Measurements from ENCODE around the gene ACOX1.
A peak's percentile ranks its signal among the peaks of the same experiment; 100 is the strongest.

The ACOX1 gene

GRCh38 chr17:76008208-76008607, 29.2 kb upstream of the ACOX1 start:
- DNase-seq, result no peak

GRCh38 chr17:76007850-76008165, 28.8 kb upstream of the ACOX1 start:
- DNase-seq, result no peak

DNA sequence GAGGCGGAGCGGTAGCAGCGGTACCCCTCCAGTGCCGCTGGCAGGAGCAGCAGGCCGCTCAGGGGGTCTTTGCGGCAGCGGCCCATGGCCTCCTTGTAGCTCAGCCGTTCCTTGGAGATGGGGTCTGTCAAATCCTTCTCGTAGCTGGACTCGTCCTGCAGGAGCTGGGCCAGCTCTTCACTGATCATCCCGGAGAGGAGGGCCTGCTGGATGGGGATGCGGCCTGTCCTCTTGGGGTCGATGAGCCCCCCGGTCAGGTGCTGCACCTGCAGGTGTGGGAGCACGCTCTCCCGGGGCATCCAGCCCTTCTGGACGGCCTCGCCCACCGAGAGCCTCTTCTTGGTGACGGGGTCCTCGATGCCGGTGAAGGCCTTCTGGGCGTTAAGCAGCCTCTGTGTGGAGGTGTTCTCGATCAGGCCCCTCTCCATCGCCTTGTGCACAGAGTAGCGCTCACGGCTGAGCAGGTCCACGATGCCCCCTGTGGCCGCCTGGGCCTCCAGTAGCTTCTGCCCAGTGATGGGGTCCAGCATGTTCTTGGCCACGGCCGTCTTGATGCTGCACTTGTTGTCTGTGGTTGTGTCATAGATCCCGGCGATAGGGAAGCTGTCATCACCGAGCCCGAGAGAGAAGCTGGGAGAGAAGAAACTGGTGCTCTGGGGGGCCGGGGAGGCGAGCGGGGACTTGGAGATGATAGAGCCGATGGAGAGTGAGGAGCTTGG, 28.3 kb upstream of the ACOX1 start:
- DNase-seq, result no peak

- peak; percentile 49 for DNase-seq
Observed at GRCh38 chr17:76005263-76006149, 26.5 kb upstream of the ACOX1 start.

- no peak for DNase-seq
Observed at GRCh38 chr17:76004750-76005262, 25.8 kb upstream of the ACOX1 start.

- no peak for DNase-seq
Observed at GRCh38 chr17:76003915-76004314, 24.9 kb upstream of the ACOX1 start.

DNA sequence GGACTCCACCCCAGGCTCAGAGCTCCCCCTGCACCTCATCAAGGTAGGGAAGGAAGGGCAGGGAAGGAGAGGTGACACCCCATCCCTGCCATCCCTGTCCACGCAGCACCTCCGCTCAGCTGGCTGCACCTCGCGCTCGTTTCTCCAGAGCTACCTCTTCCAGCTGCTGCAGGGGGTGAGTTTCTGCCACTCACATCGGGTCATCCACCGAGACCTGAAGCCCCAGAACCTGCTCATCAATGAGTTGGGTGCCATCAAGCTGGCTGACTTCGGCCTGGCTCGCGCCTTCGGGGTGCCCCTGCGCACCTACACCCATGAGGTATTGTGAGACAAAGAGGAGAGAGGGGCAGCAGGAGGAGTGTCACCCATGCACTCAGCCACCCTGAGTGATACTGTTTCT, 23.1 kb upstream of the ACOX1 start:
- no peak for DNase-seq

DNA sequence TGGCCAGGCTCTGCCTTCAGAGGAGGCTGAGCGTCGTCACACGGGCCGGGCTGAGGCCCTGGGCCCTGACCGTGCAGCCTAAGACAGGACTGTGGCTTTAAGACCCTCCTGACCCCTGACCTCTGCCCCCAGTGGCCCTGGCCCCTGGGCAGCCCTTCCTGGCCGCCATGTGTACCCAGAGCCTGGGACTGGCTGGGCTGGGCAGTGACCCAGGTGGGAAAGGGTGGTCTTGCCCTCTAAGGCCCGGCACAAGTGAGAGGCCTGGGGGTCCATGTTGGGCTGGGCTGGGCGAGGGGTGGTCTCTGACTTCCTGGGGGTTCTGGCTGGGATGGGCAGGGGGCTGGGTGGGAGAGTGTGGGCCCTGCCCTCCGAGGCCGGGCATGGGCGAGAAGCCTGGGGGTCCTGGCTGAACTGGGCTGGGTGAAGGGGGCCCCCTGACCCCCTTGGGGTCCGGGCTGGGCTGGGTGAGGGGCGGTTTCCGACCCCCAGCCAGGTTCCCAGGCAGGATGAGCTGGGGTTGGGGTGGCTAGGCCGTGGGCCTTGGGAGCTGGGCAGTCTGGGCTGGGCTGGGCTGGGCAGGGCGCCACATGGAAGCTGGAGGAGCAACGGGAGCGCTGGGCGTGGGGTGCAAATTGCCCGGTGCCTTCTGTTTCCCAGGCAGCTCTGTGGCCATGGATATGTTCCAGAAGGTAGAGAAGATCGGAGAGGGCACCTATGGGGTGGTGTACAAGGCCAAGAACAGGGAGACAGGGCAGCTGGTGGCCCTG, 22.0 kb upstream of the ACOX1 start, which contains the start of gene CDK3:
TSS of gene CDK3 (plus strand) at position 101 of the 767 bp plus-strand sequence. CDS start at position 672, 571 bp downstream.
- DNase-seq, result no peak

DNA sequence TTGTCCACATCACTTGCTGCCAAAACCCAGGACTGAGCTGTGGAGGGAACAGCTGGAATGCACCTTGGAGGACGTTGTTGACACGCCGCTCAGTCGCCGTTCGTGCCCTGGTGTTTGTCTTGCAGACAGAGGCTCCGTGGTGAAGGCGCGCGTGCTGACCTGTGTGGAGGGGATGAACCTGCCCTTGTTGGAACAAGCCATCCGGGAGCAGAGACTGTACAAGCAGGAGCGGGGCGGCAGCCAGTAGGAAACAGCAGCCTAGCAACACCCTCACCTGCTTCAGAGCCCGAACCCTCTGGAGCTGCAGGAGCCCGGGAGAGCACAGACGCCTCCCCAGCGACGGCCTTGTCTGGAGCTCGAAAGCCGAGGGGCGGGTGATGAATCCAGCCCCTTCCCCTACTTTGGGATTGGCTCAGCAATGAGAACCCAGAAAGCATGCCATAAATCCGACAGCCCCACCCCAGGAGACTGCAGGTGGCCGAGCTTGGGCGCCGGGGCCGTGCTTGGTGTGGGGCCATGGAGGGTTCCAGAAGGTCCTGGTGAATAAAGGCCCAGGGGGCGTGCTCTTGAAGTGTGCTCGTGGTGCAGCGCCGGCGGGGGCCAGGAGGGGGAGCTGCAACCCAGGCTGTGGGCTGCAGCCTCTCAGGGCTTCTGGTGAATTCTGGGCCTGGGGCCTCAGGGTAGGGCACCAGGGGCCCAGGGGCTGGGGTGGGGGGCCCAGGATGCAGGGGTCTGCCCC, 21.2 kb upstream of the ACOX1 start:
- no peak for DNase-seq

GRCh38 chr17:75998327-75998795, 19.4 kb upstream of the ACOX1 start:
- DNase-seq, result no peak

DNA sequence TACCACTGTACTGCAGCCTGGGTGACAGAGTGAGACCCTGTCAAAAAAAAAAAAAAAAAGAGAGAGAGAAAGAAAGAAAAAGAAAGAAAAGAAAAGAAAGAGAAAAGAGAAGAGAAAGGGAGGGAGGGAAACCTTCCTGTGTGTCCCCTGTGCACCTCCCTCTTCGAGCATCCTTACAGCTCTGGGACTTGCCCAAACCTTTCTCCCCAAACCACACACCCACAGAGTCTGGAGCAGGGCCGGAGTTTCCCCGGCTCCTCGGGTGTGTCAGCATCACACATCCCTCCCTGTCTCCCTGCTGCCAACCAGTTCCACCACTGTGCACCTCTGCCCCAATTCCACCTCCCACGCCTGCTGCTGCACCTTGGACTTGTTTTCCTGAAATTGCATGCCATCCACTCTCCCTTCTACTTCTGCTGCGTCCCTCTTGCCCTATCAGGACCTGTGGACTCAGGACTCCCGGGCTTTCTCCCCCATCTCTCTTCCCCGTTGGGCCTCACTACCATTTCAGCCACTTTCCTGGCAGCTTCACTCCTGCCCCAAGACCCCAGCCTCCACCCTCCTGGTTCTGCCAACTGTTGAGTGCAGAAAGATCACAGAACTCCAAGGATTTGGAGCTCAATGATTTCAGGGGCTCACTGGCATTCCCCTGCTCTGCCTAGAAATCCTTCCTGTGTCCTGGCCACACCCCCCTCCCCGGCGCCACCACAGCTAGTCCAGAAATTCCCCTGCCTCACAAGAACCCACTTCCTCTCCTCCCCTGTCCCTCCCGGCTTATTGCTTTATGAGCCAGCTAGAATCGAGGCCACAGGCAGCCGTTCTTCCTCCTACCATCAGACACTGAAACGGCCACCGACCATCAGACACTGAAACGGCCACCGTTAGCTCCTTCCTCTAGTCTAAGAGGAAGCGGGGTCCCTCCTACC, 18.0 kb upstream of the ACOX1 start:
- no peak for DNase-seq

- no peak for DNase-seq
Observed at GRCh38 chr17:75995385-75995925, 16.5 kb upstream of the ACOX1 start.

- DNase-seq, result no peak
Observed at GRCh38 chr17:75994802-75995370, 15.9 kb upstream of the ACOX1 start.

- DNase-seq, result no peak
Observed at GRCh38 chr17:75991396-75991795, 12.4 kb upstream of the ACOX1 start.

DNA sequence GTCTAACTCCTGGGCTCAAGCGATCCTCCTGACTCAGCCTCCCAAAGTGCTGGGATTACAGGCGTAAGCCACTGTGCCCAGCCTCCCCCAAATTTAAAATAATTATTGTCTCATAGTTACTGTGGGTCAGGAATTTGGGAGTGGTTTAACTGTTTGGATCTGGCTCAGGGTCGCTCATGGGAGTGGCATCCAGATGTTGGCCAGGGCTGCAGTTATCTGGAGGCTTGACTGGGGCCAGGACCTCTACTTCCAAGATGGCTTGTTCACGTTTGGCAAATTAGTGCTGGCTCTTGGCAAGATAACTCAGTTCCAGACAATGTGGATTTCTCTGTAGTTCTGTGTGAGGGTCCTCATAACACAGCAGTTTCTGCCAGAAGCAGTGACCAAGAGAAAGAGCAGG, 8.1 kb upstream of the ACOX1 start:
- no peak for DNase-seq

DNA sequence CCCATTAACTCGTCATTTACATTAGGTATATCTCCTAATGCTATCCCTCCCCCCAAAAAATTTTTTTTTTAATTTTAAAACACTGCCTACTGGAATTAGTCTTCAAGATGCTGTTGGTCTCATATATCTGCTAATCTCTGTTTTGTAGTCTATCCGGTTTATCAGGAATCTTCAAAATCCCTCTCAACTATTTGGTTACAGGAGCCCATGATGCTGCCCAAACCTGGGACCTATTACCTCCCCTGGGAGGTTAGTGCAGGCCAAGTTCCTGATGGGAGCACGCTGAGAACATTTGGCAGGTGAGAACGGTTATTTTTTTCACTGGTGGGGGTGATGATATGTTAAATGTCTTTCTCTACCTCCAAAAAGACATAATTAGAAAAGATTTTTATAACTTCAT, 7.0 kb upstream of the ACOX1 start:
- DNase-seq, result no peak

DNA sequence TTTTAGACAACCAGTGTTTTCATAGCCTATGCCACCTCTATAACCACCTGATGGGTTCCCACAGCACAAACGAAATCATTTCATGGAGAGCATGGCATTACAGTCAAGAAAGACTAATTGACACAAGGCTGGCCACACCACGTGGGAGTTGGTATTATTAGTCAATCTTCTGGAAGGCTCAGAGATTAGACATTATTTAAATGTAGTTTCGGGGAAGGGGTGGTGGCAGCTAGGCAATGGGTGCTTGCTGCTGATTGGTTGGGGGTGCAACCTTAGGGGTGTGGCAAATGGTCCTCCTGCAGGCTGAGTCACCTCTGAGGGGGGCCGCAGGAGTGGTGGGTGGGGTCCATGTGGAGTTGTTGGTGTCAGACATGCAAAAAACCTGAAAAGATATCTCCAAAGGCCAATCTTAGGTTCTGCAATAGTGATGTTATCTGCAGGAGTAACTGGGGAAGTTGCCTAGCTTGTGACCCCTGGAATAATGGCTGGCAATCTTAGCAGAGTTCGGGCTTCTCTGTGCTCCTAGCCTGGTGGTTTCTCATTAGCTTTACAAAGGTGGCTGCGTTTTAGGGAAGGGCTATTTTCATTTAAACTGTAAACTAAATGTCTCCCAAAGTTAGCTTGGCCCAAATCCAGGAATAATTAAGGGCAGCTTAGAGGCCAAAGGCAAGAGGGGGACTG, 4.7 kb upstream of the ACOX1 start:
- DNase-seq, result no peak

DNA sequence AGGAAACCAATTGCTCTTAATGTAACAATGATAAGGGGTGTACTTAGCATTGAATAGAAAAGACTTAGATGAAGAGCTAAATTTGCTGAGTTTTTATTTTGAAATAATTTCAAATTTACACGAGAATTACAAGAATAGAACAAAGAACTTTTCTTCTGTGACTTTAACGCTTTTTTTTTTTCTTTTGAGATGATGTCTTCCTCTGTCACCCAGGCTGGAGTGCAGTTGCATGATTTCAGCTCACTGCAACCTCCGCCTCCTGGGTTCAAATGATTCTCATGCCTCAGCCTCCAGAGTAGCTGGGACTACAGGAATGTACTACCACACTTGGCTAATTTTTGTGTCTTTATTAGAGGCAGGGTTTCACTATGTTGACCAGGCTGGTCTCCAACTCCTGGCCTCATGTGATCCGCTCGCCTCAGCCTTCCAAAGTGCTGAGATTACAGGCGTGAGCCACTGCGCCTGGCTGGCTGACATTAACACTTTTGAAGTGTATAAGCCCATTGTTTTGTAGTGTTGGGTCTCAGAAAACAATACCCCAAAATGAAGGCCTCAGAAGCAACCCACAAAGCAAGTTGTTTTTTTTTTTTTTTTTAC, 2.2 kb upstream of the ACOX1 start:
- no peak for DNase-seq

- DNase-seq, result no peak
Observed at GRCh38 chr17:75980188-75981018, 1.4 kb upstream of the ACOX1 start.
